HCT116 (cell line): ENCODE data around the gene TFAP2B. TPM values are rescaled to one million over a fixed set of nuclear protein-coding genes. Genes with fewer than 3 reads are reported as not detected.

ENCODE experiments used
- CEBPB ChIP-seq: IDR thresholded peaks from 2 replicates; pipeline ENCODE4 v1.6.1; 2012; ENCODE audit warnings: low read depth
- FOSL1 ChIP-seq: IDR thresholded peaks from 2 replicates; pipeline ENCODE4 v1.6.1; 2012; ENCODE audit warnings: low read depth
- SIN3A ChIP-seq: IDR thresholded peaks from 2 replicates; pipeline ENCODE4 v1.6.1; 2012; ENCODE audit warnings: low read depth
- ZFX ChIP-seq: fragments of 450-650 bp; IDR thresholded peaks from 2 replicates; pipeline ENCODE4 v1.6.1; 2017
- total RNA-seq: library from RNA; stranded (reverse); gene quantifications from one replicate; pipeline ENCODE4 v1.2.1, GENCODE V29; 2021; ENCODE audit not compliant: unreplicated experiment

Gene TFAP2B
- total RNA-seq, 1 experiment from 2014 or later = not detected

GRCh38 chr6:50891290-50891689 is 72.6 kb downstream of the TFAP2B start (continued):
- no peak for TF ChIP-seq FOSL1
- TF ChIP-seq SIN3A = no peak
- TF ChIP-seq ZFX = no peak
- TF ChIP-seq CEBPB = no peak
- TF ChIP-seq, all 23 proteins: peak for 0

Other genes with a start within 250 kb of the TFAP2B start
- gene TFAP2D, start 105.3 kb upstream of the TFAP2B start, total RNA-seq = not detected